HG03520 (cell line): Measurements from ENCODE around the gene IGF2BP3.
A peak's percentile ranks its signal among the peaks of the same experiment; 100 is the strongest.
"Not testable (repeated sequence)": the region's sequence is repeated elsewhere in the genome, so short reads cannot be mapped to it uniquely, and the experiment has no call there.

Source experiments
- ATAC-seq: cut with Tn5 transposase; IDR thresholded peaks from one replicate; pipeline ENCODE4 v1.9.1; 2021; ENCODE audit warnings: mild to moderate bottlenecking, moderate library complexity; ENCODE audit not compliant: unreplicated experiment

The IGF2BP3 gene

DNA sequence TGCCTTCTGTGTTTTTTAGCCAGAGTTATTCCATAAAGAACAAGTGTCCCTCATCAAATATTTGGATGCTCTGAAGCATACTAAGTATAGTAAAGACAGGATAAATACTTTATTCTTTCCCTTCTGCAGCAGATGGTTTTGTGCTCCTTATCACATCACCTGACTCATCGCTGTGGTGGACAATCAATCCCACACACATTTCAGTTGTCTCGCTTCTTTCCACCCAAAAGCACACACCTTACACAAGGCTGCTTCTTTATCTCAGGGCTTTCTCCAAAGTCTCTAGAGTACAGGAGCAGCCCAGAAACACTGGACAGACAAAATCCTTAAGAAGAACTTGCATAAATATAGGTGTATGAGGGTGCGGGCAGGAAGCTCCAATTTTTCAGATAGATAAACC is 43.4 kb downstream of the IGF2BP3 start:
- no peak for ATAC-seq

GRCh38 chr7:23422909-23423308 is 47.4 kb downstream of the IGF2BP3 start:
- ATAC-seq, result no peak

DNA sequence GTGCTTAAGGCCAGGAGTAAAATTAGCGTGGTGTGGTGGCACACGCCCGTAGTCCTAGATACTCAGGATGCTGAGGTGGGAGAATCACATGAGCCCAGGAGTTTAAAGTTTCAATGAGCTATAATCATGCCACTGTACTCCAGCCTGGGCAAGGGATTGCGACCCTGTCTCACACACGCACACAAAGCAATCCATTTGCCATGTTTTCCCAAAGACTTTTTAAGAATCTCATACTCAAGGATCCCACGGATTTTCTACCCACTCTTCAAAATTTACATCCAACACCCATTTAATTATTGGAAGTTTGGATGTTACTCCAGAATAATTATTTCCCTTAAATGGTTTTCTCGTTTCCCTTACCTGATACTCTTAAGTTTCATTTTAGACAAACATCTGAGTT is 47.9 kb downstream of the IGF2BP3 start:
- no peak for ATAC-seq

DNA sequence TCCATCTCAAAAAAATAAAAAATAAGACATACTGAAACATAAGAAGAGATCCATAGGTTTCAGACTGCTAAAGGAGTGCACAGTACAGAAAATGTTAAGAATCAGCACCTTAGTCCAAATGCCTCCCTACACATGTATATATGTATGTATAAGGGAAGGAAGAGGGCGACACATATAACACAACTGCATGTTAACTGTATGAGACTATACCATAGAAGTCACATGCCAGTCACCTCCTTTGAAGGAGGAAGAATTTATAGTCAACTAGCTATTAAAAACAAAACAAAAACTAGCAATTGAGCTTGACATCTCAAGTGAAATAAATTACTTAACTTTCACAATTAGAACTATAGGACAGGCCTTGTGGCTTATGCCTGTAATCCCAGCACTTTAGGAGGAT is 50.4 kb downstream of the IGF2BP3 start:
- ATAC-seq, result no peak

GRCh38 chr7:23419160-23419559 is 51.1 kb downstream of the IGF2BP3 start:
- ATAC-seq, result no peak

DNA sequence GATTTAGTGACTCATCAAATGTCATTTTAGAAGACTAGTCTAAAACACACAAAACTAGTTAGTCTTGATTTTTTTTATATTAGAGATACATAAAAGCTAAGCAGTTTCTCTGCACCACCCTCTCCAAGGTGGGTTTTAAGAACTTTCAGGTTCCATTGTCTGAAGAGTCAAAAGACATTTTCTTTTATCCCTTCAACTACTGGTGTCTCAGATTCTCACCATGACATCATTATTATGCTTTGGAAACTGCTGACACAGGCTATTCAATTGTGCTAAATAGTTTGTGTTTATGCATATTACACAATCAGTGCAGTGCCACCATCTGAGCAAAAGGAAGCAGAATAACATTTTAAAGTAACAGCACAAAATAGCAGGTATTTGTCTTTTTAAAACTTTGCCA is 52.2 kb downstream of the IGF2BP3 start:
- ATAC-seq, result no peak

DNA sequence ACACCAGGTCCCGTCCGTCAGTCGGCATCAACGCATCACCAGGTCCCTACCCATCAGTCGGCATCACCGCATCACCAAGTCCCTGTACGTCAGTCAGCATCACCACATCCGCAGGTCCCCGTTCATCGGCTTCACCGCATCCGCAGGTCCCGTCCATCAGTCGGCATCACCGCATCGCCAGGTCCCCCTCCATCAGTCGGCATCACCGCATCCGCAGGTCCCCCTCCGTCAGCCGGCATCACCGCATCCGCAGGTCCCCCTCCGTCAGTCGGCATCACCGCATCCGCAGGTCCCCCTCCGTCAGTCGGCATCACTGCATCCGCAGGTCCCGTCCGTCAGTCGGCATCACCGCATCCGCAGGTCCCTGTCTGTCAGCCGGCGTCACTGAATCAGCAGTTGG is 55.1 kb downstream of the IGF2BP3 start:
- no peak for ATAC-seq

DNA sequence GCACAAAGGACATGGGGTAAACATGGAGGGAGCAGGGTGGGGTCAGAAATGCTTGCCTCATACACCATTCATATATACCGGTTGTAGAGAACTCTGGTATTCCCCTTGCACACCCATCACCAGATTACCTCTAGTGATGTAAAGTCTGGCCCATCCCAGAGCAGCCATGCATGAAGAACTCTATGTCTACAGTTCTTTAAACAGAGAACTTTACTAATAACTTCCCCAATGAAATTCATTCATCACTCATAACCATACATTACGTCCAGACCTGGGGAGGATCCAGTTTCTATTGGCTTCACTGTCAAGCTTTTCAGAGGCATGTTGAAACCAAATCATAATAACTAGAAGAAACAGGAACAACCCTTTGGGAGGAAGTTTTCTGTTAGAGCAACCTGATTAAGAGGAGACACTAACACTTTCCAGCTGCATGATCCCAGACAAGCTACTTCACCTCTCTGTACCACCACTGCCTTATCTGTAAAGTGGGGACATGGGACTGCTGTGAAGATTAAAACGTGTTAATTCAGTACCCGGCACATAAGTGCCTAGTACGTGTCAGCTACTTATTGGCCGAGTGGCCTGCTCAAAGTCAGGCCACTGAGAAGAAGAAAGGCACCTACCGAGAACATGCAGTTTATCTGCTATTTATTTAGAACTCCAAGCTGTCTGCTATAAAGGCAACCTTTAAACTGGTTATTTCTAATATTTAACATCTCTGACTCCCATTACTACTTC is 59.7 kb downstream of the IGF2BP3 start:
- ATAC-seq, result peak; percentile 88

DNA sequence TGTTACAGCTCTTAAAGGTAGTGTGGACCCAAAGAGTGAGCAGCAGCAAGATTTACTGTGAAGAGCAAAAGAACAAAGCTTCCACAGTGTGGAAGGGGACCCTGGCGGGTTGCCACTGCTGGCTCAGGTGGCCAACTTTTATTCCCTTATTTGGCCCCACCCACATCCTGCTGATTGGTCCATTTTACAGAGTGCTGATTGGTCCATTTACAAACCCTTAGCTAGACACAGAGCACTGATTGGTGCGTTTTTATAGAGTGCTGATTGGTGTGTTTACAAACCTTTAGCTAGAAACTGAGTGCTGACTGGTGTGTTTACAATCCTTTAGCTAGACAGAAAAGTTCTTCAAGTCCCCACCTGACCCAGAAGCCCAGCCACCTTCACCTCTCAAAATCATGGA is 63.7 kb downstream of the IGF2BP3 start:
- ATAC-seq, result not testable (repeated sequence)

GRCh38 chr7:23405240-23405618 is 65.1 kb downstream of the IGF2BP3 start:
- ATAC-seq, result no peak

DNA sequence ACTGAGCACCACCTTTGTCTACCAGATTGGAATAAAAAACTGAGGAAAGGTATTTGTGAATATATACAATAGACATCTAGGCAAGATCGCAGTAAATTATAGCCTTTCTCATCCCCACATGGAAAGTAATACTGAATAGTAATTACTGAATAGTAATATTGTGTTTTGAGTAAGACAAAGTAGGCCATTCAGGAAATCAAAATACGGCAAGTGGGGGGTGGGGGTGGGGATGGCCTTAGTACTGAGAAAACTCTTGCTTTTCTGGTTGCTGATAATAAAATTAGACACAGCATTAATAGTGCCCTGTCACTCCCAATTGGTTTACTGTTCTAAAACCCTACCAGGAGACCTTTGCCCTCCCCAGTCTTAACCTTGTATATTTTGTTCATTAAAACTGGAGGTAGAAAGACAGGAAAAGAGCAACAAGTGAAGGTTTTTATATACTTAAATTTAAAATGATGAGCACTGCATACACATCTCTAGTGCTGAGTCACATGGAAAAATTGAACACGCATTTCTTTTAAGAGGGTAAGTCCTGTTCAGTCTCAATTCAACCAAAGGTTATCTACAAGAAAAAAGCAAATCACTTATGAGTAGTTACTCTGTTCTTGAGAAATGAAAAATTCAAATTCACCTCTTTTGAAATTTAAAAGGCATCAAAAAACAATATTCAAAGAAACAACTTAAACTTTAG is 65.6 kb downstream of the IGF2BP3 start:
- ATAC-seq, result no peak

- no peak for ATAC-seq
Observed at GRCh38 chr7:23403970-23404369, 66.3 kb downstream of the IGF2BP3 start.

DNA sequence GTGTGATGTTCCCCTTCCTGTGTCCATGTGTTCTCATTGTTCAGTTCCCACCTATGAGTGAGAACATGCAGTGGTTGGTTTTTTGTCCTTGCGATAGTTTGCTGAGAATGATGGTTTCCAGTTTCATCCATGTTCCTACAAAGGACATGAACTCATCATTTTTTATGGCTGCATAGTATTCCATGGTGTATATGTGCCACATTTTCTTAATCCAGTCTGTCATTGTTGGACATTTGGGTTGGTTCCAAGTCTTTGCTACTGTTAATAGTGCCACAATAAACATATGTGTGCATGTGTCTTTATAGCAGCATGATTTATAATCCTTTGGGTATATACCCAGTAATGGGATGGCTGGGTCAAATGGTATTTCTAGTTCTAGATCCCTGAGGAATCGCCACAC is 72.2 kb downstream of the IGF2BP3 start:
- not testable (repeated sequence) for ATAC-seq

GRCh38 chr7:23397241-23397640 is 73.0 kb downstream of the IGF2BP3 start:
- ATAC-seq, result no peak

- no peak for ATAC-seq
Observed at GRCh38 chr7:23396222-23397015, 73.9 kb downstream of the IGF2BP3 start.

DNA sequence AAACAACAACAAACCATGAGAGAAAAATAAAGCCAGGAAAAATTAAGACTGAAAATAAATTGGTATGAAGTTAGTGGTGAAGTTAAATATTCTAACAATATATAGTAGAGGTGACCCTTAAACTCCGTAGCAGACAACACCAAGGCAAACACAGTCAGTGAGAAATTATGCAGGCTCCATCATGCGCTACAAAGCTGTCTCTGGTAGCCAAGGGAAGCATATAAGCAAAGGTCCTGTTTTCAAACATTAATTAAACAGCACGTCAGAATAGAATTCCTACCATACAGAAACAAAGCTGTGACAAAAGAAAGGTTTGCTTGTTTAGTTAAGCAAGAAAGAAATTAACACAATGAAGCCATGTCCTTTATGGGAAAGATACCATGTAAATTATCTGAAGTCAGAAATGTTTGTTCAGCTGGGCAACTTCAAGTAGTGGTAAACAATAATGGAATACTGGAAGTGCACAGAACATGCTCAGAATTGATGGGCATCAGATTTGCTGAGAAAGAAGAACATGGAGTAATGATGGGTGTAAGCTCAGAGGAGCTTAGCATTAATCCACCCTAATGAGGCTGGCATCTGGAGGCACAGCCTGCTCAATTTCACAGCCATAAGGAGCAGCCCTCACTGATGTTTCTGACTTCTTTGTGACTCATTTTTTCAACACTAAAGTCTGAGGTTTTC is 75.7 kb downstream of the IGF2BP3 start:
- ATAC-seq, result no peak

- ATAC-seq, result no peak
Observed at GRCh38 chr7:23393636-23394035, 76.7 kb downstream of the IGF2BP3 start.

DNA sequence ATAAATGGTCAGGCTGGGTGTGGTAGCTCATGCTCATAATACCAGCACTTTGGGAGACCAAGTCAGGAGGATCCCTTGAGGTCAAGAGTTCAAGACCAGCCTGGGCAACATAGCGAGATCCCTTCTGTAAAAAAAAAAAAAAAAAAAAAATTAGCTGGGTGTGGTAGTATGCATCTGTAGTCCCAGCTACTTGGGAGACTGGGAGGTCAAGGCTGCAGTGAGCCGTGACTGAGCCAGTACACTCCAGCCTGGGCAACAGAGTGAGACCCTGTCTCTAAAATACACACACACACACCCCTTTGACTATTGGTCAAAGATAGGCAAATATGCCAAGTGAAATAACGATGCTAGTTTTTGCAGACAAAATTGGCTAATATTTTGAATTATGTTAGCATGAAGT is 80.6 kb downstream of the IGF2BP3 start:
- no peak for ATAC-seq

GRCh38 chr7:23387583-23387982 is 82.7 kb downstream of the IGF2BP3 start:
- no peak for ATAC-seq

GRCh38 chr7:23385140-23385539 is 85.2 kb downstream of the IGF2BP3 start:
- ATAC-seq, result no peak

DNA sequence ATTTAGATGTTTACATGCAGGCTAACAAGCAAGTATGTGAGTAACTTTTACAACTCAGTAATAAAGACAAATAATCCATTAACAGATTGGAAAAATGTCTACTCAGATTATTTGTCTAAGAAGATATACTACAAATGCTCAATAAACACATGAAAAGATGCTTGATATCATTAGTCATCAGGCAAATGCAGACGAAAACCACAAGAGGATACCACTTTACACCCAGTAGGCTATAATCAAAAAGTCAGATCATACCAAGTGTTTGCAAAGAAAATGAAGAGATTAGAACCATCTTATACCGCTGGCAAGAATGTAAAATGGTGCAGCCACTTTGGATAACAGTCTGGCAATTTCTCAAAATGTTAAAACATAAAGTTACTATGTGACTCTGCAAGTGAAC is 87.1 kb downstream of the IGF2BP3 start:
- no peak for ATAC-seq
